ENCODE results near the gene ITGB6.

ITGB6 gene

DNA sequence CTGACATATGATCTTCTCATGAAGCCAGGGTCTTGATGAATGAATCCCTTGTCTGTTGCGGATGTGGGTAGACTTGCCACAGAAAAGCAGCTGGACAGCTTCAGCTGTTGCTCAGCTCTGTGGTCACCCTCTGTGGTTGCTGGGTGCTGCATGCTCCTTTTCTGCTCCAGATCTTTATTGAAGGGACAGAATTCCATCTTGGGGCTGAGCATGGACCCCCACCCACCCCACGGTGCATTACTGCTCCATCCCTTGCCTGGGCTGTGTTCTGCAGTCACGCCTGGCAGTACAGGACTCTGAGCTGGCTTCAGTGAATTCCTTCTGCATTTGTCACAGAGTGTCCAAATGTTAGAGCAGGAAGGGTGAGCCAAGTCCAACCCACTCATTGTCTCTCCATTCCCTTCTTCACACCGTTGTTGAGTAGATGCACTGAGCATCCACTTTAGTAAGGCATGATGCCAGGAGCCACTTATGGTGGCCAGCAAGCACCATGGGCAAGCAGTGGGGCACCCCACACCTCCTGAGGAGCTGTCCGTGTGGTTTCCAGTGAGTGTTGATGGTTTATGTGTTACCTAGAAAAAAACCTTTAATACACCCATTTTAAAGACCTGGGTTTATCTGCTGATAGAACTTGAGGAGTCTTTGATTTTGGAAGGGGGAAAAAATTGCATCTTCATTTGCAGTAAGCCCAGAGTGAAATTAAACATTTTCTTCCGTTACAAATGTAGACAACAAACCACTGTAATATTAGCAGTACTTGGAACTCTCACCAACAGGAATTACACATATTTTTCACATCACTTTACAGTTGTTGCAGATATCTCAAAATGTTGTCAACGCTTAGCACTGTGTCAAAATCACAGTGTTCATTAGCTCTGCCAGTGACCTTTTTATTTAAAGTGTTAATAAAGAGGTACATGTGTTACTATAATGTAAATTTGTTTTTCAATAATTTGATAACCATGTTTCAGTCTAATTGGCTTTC, 14.7 kb upstream of the ITGB6 start:
- H3K27ac ChIP-seq (ENCODE audit: low read length): no peak overlapping the region
- H3K9me3 ChIP-seq (ENCODE audit: control insufficient read depth, low read depth, low read length): no peaks in the 10 kb centered on the region
- H3K27me3 ChIP-seq (ENCODE audit: control insufficient read depth, insufficient read depth, low read length): no peaks in the 10 kb centered on the region
- H3K4me1 ChIP-seq (ENCODE audit: control insufficient read depth, low read depth, low read length): no peaks in the 10 kb centered on the region
- H3K36me3 ChIP-seq (ENCODE audit: control insufficient read depth, low read depth, low read length): no peaks in the 10 kb centered on the region
- H3K4me3 ChIP-seq (ENCODE audit: low read length): no peak overlapping the region
- H3K9ac ChIP-seq (ENCODE audit: low read length): no peak overlapping the region

DNA sequence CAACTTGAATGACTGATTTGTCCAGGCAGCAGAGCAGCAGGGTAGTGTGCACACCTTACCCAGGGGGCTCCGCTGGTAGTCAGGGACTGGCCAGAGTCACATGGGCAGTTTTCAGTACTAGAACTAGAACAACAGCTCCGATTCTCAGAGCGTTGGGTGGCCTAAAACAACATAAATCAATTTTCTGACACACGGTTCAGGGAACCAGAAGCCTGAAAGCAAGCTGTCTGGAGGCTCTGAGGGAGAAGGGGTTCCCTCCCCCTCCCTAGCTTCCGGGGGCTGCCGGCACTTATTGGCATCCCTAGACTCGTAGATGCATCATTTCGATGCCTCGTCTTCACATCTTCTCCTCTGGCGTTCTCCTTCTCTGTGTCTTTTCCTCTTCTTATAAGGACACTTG, 13.4 kb upstream of the ITGB6 start:
- no peak overlapping the region for H3K4me3 ChIP-seq (ENCODE audit: low read length)
- no peak overlapping the region for H3K9ac ChIP-seq (ENCODE audit: low read length)
- H3K27me3 ChIP-seq (ENCODE audit: control insufficient read depth, insufficient read depth, low read length): no peaks in the 10 kb centered on the region
- H3K36me3 ChIP-seq (ENCODE audit: control insufficient read depth, low read depth, low read length): no peaks in the 10 kb centered on the region
- peaks cover under 1% of the 10 kb centered on the region for H3K4me1 ChIP-seq (ENCODE audit: control insufficient read depth, low read depth, low read length)
- H3K9me3 ChIP-seq (ENCODE audit: control insufficient read depth, low read depth, low read length): no peaks in the 10 kb centered on the region
- H3K27ac ChIP-seq (ENCODE audit: low read length): no peak overlapping the region

DNA sequence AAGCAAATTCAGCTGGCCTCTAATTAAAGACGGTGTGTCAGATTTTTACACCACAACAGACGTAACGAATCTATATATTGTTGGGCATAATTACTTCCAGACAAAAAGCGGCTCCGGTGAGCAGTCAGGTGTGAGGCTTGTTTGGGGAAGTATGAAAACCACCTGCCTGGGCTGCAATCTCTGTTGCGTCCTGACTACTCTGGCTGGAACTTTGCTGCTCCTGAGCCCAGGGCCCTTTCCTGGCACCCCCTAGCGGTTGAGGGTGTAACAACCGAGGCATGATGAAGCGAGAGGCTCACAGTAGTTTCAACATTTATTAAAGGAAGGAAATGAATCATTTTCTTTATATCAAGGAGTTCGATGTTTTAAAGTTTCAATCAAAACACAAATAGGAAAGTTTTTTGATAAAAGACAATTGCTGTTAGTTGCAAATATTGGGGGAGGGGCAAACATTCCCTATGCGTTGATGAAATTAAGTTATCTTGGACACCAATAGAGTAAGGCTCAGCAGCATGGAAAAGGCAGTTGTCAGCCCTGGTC, 10.6 kb upstream of the ITGB6 start:
- no peak overlapping the region for H3K4me3 ChIP-seq (ENCODE audit: low read length)
- no peak overlapping the region for H3K9ac ChIP-seq (ENCODE audit: low read length)
- no peaks in the 10 kb centered on the region for H3K9me3 ChIP-seq (ENCODE audit: control insufficient read depth, low read depth, low read length)
- no peaks in the 10 kb centered on the region for H3K36me3 ChIP-seq (ENCODE audit: control insufficient read depth, low read depth, low read length)
- H3K27ac ChIP-seq (ENCODE audit: low read length): no peak overlapping the region
- H3K4me1 ChIP-seq (ENCODE audit: control insufficient read depth, low read depth, low read length): peaks cover 3% of the 10 kb centered on the region
- no peaks in the 10 kb centered on the region for H3K27me3 ChIP-seq (ENCODE audit: control insufficient read depth, insufficient read depth, low read length)

DNA sequence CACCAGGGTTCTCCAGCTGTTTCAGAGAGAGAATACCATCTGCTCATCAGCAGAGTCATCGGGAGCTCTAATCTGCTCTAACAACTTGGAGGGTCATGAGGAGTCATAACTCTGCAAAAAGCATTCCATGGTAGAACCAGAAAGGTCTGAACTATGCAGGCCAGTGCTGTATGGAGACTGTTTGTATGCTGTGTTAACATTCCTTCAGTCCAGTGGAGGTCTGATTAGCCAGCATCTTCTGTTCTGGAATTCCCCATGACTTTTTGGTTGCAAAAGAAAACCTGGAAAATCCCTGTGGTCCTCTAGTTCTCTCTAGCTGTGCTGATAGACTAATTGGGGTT, 9.4 kb upstream of the ITGB6 start:
- no peaks in the 10 kb centered on the region for H3K36me3 ChIP-seq (ENCODE audit: control insufficient read depth, low read depth, low read length)
- H3K4me3 ChIP-seq (ENCODE audit: low read length): no peak overlapping the region
- H3K9ac ChIP-seq (ENCODE audit: low read length): no peak overlapping the region
- no peaks in the 10 kb centered on the region for H3K9me3 ChIP-seq (ENCODE audit: control insufficient read depth, low read depth, low read length)
- H3K4me1 ChIP-seq (ENCODE audit: control insufficient read depth, low read depth, low read length): peaks cover 3% of the 10 kb centered on the region
- H3K27me3 ChIP-seq (ENCODE audit: control insufficient read depth, insufficient read depth, low read length): no peaks in the 10 kb centered on the region
- no peak overlapping the region for H3K27ac ChIP-seq (ENCODE audit: low read length)

DNA sequence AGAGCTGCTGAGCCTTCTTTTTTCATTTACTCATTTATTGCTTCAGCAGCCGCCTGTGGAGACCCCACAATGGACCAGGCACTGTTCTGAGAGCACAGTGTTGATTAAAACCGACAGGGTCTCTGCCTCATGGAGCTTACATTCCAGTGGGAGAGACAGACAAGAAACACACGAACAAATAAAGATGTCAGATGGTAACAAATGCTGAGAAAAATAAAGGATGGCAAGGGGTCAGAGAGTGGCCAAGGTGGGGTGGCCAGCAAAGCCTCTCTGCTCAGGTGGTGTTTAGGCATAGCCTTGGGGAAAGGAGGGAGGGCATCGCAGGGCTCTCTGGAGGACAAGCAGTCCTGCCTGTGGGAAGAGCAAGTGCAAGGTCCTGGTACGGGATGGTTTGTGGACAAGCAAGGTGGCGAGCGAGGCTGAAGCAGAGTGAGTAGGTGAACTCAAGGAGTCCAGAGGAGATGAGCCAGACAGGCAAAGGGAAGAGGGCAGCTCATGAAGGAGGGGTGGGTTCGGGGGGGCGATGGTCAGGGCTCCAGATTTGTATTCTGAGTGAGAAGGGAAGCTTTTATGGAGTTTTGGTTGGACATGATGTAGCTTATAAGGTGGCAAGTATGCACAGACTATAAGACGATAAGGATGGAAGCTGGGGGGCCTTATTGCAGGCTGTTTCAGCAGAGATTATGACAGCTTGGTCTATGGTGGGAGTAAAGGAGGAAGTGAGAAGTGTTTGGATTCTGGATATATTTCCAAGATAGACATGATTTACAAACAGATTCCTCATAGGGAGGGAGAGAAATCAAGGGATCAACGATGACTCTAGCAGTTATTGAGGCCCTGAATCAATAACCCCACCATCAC, 8.8 kb upstream of the ITGB6 start:
- no peak overlapping the region for H3K4me3 ChIP-seq (ENCODE audit: low read length)
- no peaks in the 10 kb centered on the region for H3K27me3 ChIP-seq (ENCODE audit: control insufficient read depth, insufficient read depth, low read length)
- no peak overlapping the region for H3K27ac ChIP-seq (ENCODE audit: low read length)
- H3K4me1 ChIP-seq (ENCODE audit: control insufficient read depth, low read depth, low read length): peaks cover 3% of the 10 kb centered on the region
- no peaks in the 10 kb centered on the region for H3K36me3 ChIP-seq (ENCODE audit: control insufficient read depth, low read depth, low read length)
- no peak overlapping the region for H3K9ac ChIP-seq (ENCODE audit: low read length)
- no peaks in the 10 kb centered on the region for H3K9me3 ChIP-seq (ENCODE audit: control insufficient read depth, low read depth, low read length)

DNA sequence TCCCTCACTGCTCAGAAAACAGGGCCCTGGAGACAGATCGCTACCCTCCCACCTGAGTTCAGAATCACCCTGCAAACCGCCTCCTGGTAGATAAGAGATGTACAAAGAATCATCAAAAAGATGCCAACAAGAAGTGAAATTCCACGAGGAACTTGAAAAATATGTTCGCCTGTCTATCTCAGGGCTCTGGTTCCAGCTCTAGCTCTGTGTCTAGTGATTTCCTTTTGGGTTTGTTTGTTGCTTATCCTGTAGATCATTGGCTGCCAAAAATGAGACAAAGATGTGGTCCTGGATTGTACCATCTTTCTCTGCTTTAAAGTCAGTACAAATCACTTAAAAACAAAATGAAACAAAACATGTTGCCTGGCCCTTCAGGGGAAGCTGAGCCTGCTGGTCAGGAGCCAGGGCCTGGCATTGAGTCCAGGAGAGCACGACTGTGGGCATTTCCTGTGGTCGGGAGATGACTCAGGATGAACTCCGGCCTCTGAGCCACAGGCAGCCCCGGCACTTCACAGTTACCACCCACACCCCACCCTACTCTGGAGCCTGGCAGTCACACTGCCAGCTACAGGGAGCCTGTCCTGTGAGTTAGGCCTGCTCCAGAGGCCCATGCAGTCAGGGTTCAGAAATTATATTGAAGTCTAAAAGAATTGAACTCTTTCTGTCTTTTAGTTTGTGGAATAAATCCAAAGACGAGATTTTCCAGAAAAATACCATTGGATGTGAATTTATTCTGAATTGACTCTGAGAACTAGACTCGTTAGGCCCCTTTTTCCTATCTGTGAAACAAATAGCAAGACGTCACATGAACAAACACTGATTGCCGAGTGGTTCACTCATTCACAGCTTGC, 8.0 kb upstream of the ITGB6 start:
- Histone ChIP-seq H3K27me3 (ENCODE audit: control insufficient read depth, insufficient read depth, low read length) (no peaks in the 10 kb centered on the region), H3K4me1 (ENCODE audit: control insufficient read depth, low read depth, low read length) (peaks cover 3% of the 10 kb centered on the region), H3K27ac (ENCODE audit: low read length) (no peak overlapping the region), H3K9me3 (ENCODE audit: control insufficient read depth, low read depth, low read length) (no peaks in the 10 kb centered on the region), H3K9ac (ENCODE audit: low read length) (no peak overlapping the region), H3K36me3 (ENCODE audit: control insufficient read depth, low read depth, low read length) (no peaks in the 10 kb centered on the region), H3K4me3 (ENCODE audit: low read length) (no peak overlapping the region)

DNA sequence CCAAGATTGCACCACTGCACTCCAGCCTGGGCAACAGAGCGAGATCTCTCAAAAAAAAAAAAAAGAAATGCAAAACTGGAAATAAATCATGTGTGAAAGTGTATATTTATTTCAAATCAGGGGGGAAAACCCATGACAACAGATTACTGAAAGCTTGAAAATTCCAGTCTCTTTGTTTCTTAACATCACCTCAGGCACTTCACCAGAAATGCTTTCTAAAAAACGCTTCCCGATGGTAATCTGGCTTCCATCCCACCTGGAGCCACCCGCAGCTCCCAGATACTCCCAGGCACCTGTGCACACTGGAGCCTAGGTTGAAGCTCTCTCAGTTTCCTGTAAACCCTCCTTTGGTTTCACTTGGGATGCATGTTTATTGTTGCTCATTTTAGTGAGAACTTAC, 7.2 kb upstream of the ITGB6 start:
- Histone ChIP-seq H3K27ac (ENCODE audit: low read length) (no peak overlapping the region), H3K4me3 (ENCODE audit: low read length) (no peak overlapping the region)

DNA sequence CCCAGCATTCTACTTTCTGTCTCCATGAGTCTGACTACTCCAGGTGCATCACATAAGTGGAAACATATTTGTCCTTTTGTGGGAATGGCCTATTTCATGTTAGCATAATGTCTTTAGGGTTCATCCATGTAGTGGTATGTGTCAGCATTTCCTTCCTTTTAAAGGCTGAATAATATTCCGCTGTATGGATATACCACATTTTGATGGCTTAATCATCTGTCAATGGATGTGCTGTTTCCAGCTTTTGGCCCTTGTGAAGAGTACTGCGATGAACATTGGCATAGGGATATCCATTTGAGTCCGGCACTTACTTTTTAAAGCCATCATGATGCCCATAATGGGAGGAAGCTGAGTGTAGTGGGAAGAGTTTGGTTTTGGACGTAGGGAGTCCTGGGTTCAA, 6.4 kb upstream of the ITGB6 start:
- Histone ChIP-seq H3K9me3 (ENCODE audit: control insufficient read depth, low read depth, low read length) (no peaks in the 10 kb centered on the region), H3K27ac (ENCODE audit: low read length) (no peak overlapping the region), H3K27me3 (ENCODE audit: control insufficient read depth, insufficient read depth, low read length) (no peaks in the 10 kb centered on the region), H3K9ac (ENCODE audit: low read length) (no peak overlapping the region), H3K4me3 (ENCODE audit: low read length) (no peak overlapping the region), H3K36me3 (ENCODE audit: control insufficient read depth, low read depth, low read length) (no peaks in the 10 kb centered on the region), H3K4me1 (ENCODE audit: control insufficient read depth, low read depth, low read length) (peaks cover 3% of the 10 kb centered on the region)

More for the DNA sequence above, 7.2 kb upstream of the ITGB6 start:
- Histone ChIP-seq H3K9ac (ENCODE audit: low read length) (no peak overlapping the region), H3K36me3 (ENCODE audit: control insufficient read depth, low read depth, low read length) (no peaks in the 10 kb centered on the region), H3K27me3 (ENCODE audit: control insufficient read depth, insufficient read depth, low read length) (no peaks in the 10 kb centered on the region), H3K9me3 (ENCODE audit: control insufficient read depth, low read depth, low read length) (no peaks in the 10 kb centered on the region), H3K4me1 (ENCODE audit: control insufficient read depth, low read depth, low read length) (peaks cover 3% of the 10 kb centered on the region)

DNA sequence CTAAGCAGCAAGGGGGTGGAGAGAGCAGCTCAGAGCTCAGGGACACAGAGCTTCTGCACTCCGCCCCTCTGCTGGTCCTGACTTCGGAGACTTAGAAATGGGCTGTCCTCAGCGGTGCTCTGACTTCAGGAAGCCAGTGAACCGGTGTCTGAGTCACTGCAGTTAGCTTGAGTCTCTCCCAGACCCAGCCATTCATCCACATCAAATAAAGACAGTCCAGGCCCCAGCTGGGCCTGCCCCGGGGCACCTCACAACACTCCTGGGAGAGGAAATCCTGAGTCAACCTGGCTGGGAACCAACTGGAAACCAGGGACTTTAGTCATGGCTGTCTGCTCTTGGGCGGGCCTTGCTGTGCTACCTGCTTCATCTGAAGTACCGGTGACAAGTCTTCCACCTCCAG, 5.4 kb upstream of the ITGB6 start:
- Histone ChIP-seq H3K4me3 (ENCODE audit: low read length) (no peak overlapping the region), H3K9me3 (ENCODE audit: control insufficient read depth, low read depth, low read length) (no peaks in the 10 kb centered on the region), H3K4me1 (ENCODE audit: control insufficient read depth, low read depth, low read length) (peaks cover 3% of the 10 kb centered on the region), H3K9ac (ENCODE audit: low read length) (no peak overlapping the region), H3K36me3 (ENCODE audit: control insufficient read depth, low read depth, low read length) (no peaks in the 10 kb centered on the region), H3K27me3 (ENCODE audit: control insufficient read depth, insufficient read depth, low read length) (no peaks in the 10 kb centered on the region), H3K27ac (ENCODE audit: low read length) (no peak overlapping the region)

DNA sequence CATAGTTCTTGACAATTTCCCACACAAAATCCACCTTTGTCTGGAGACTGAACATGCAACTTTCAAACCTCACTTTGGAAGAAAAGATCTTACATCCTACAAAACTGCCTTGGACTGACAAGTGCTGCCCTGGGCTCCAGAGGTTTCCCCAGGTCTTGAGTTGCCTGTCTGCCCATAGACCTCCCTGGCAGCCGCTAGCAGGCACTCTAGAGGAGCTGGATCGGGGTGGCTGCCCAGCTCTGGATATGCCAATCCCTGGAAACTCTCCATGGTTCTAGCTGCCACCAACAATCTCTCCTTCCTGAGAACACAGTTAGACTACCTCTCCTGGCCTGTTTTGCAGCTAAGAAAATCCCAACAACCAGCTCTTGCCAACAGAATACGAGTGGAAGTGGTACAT, 3.4 kb upstream of the ITGB6 start:
- no peak overlapping the region for H3K27ac ChIP-seq (ENCODE audit: low read length)
- H3K4me3 ChIP-seq (ENCODE audit: low read length): no peak overlapping the region
- no peaks in the 10 kb centered on the region for H3K27me3 ChIP-seq (ENCODE audit: control insufficient read depth, insufficient read depth, low read length)
- H3K36me3 ChIP-seq (ENCODE audit: control insufficient read depth, low read depth, low read length): no peaks in the 10 kb centered on the region
- no peaks in the 10 kb centered on the region for H3K9me3 ChIP-seq (ENCODE audit: control insufficient read depth, low read depth, low read length)
- no peak overlapping the region for H3K9ac ChIP-seq (ENCODE audit: low read length)
- peaks cover 2% of the 10 kb centered on the region for H3K4me1 ChIP-seq (ENCODE audit: control insufficient read depth, low read depth, low read length)

DNA sequence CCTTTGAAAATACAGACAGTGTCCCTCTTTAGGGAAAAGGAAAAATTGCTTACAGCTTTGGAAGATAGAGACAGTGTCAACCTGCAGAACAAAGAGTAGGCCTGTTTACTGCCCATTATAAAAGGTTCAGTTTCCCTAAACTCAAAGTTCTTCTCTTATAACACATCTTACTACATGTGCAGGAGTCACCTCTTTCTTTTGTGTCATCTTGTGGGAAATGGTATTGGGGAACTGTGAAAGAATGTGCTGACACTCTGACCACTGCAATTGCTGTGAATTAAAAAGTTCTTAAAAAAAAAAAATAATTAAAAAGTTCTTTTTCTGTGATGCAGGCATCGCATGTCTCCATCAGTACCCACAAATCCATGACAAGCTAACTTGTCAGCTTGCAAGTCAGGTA, 2.9 kb upstream of the ITGB6 start:
- no peaks in the 10 kb centered on the region for H3K9me3 ChIP-seq (ENCODE audit: control insufficient read depth, low read depth, low read length)
- H3K27me3 ChIP-seq (ENCODE audit: control insufficient read depth, insufficient read depth, low read length): no peaks in the 10 kb centered on the region
- H3K36me3 ChIP-seq (ENCODE audit: control insufficient read depth, low read depth, low read length): no peaks in the 10 kb centered on the region
- H3K27ac ChIP-seq (ENCODE audit: low read length): no peak overlapping the region
- H3K9ac ChIP-seq (ENCODE audit: low read length): no peak overlapping the region
- H3K4me1 ChIP-seq (ENCODE audit: control insufficient read depth, low read depth, low read length): no peaks in the 10 kb centered on the region
- no peak overlapping the region for H3K4me3 ChIP-seq (ENCODE audit: low read length)
